Stimulated activated CD4-positive, alpha-beta T cell treated with anti-CD3 and anti-CD28 coated beads, Interleukin-4, amount 100 ng/mL, for 24 hours (primary cell): ENCODE measurements around the gene TNFRSF4.

ENCODE experiments used
- DNase-seq: peaks from one replicate; pipeline ENCODE4 v3.0.0-alpha.2; 2020

Gene TNFRSF4

DNA sequence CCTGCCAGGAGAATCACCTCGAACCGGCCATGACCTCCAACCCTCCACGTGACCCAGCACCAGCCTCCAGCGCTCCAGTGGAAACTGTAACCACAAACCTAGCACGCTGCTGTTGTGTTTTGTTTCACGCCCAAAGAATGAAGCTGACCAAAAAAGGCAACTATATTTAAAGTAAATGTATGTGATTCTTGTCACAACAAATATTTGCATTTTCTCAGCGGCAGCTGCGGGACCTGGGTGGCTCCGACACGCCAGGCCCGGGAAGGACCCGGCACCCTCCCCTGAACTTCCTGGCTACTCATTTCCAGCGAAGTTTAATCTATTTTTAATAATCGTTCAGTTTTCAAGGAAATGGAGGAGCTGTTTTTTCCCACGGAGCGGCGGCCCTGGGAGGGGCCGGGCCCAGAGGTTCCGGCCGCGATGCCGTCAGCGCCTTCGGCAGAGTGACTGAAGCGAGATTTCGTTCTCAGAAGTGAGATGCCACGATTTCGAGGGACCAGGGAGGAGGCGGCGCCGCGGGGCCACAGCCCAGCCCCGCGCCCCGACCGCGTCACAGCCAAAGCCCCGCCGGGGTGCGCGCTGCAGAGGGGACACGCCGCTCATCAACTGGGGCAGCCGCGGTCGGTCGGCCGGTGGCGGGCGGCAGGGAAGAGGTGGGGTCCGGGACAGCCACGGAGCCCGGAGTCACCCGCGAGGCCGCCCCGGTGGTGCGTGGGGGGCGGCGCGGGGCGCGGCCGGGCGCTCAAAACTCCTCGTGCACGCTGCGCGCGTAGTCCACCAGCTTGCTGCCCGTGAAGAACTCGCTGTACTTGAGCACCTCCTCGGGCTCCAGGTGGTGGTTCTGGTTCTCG, 3.0 kb upstream of the TNFRSF4 start:
- DNase-seq = peak; percentile 67

DNA sequence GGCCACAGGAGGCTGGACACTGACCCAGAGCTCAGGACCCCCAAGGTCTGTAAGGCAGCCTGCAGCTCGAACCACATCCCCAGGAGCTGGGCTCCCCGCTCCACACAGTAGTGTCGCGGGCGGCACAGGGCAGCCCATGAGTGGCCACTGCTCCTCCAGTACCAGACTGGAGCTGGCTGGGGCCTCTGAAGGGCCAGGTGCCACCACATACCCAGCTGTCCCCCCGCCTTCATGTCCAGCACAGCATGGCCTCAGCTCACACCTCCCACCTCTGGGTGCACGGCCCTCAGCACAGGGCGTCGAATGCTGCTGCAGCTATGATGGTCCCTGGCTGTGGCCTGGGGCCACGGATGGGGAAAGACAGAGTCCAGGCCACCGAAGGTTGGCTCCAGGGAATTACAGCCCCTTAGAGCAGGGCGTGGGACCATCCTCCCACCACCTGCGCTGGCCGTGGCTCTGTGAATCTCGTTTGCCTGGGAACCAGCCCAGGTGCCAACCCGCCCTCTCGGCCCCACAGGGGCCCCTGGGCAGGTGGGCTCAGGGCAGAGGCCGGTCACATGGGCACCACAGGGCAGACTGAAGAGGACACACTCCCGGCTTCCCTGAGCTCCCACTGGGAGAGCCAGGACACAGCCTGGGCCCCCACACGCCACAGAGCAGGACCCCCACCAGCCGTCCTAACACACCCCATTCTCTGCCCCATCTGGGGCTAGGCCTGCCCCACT, 2.1 kb upstream of the TNFRSF4 start:
- DNase-seq = no peak

DNA sequence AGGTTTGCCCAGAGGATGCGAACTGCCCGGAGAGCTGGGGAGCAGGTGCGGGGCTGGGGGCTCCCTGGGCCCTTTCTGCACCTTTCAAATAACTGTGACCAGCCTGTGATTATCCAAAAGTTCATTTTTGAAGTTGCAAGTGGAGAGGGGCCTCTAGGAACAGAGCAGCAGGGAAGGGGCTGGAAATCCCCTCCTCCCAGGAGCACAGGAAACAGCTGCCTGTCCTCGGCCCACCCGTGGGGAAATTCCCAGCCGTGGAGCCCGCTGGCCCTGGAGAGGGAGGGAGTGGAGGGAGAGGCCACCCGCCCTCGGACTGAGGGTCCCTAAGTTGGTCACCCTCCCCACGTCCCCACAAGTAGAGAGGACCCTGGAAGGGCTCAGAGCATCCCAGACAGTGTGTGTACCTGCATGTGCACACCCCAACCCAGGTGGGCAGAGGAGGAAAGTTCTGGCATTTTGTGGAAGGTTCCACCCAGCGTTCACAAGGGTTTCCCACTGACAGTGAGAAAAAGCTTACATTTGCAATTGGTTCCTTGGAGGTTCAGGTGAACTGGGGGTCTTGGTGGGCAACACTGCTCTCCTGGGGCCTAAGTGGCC, 1.2 kb upstream of the TNFRSF4 start:
- peak; percentile 42 for DNase-seq

DNA sequence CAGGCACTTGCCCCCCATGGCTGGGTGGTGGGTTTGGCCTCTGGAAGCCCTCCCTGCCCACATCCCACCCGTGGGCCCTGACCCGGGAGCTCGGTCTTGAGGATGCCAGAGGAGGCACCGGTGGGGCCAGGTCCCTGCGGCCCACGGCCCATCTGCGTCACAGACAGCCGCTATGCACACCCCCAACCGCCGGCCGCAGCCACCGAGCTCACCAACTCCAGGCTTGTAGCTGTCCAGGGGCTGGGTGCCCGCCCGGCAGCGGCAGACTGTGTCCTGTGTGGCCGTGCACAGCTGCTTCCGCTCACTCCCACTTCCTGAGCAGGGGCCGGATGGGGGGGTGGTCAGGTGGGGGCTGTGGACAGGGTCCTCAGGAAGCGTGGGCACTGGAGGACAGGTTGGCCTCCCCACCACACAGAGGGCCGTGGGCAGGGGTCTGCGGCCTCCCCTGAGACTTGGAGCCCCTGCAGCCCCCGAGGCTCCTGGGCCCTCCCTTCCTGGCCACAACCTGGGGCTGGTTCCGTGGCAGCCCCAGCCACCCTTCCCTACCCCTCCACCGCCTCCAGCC, 1.1 kb downstream of the TNFRSF4 start:
- DNase-seq = peak; percentile 51

DNA sequence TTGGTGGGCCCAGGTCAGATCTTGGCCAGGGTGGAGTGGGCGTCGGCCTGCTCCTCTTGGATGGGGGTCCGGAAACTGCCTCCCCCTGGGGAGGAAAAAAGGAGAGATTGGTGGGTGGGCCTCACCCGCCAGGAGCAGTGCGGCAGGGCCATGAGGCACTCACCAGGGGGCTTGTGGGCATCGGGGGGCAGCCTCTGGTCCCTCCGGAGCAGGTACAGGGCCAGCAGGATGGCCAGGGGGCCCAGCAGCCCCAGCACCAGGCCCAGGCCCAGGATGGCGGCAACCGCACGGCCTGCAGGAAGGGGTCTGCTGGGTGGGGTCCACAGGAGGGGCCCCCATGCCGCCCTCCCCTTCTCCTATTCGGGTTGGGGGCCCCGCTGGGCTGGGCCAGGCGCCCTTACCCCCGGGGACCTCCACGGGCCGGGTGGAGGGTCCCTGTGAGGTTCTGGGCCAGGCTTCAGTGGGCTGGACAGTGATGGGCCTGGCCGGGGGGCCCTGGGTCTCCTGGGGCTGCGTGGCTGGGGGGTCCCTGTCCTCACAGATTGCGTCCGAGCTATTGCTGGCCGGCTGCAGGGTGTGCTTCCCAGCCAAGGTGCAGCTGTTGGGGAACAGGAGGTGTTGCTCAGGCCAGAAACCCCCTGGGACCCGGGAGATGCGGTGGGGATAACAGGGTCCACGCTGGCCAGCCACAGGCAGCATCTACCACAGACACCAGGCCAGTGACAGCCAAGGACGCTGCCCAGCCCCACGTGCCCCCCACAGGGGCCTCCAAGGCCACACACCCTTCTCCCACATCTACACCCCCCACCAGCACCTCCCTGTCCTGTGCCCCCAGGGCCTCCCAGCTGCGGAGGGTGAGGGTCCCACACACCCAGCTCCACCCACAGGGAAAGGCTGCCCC, 2.2 kb downstream of the TNFRSF4 start:
- no peak for DNase-seq

DNA sequence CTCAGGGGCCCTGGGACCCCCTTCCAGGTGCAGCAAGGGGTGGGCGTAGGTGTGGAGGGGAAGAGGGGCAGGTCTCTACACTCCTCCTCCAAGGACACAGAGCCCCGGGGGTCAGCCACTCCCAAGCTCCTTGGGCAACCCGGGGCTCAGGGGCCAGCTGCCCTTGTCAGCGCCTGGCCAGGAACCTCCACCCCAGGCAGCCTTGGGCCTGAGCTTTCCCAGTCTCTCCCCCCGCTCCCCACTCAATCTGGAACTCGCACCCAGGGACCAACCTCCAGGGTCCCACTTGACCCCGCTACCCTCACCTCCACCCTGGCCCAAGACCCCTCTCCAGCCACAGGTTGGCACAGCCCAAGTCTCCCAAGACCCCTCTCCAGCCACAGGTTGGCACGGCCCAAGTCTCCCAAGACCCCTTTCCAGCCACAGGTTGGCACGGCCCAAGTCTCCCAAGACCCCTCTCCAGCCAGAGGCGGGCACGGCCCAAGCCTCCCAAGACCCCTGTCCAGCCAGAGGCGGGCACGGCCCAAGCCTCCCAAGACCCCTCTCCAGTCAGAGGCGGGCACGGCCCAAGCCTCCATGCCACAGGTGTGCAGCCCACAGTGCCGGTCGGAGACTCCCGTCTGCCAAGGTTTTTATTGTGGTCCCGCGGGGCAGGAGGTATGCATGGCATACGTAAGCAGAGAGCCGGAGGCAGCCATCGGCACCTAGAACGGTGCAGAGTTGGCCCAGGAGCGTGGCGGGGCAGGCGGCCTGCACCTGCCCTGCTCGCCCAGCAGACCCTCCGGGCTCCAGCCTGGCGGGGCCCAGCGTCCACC, 3.0 kb downstream of the TNFRSF4 start:
- peak; percentile 3 for DNase-seq

DNA sequence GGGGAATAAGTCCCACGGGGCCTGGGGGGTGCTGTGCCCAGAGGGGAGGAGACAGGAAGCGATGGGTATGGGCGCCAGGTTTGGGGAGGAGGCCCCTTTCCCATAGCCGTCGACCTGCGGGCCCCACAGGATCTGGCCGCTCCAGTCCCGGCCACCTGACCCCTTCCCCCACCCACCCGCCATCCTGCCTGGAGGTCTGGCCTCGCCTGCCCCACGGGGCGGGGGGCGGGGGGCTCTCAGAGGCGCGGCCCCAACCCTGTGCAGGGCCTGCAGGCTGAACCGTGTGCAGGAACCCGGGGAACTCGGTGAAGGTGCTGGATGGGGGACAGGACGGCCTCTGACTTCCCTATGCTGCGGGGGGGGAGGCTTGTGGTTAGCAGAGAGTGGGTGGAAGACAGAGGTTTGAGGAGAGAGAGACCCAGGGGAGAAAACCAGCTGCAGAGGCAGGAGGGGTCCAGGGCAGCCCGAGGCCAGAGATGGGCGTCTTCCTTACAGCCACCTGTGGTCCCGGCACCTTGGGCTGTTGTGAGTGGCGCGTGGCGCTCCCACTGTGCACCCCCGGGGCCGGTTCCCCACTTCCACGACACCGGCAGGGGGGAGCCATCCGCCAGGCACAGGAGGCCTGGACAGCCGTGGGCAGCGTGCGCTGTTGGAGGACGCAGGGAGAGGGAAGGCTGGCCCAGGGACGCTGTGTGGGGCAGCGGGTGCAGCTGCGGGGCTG, 5.1 kb downstream of the TNFRSF4 start:
- peak; percentile 57 for DNase-seq

DNA sequence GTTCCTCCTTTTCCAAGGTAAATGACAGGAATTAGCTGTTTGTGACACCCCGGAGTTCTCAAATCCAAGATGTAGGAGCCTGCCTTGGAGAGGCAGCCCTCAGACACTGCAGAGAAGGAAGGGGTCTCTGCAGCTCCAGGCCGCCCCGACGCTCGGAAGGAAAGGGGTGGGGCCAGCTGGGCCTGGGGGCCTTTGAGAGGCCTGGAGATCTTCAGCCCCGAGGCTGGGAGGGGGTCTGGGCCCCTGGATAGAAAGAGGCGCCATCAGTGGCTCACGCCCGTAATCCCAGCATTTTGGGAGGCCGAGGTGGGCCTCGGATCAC, 6.4 kb downstream of the TNFRSF4 start:
- DNase-seq = no peak

DNA sequence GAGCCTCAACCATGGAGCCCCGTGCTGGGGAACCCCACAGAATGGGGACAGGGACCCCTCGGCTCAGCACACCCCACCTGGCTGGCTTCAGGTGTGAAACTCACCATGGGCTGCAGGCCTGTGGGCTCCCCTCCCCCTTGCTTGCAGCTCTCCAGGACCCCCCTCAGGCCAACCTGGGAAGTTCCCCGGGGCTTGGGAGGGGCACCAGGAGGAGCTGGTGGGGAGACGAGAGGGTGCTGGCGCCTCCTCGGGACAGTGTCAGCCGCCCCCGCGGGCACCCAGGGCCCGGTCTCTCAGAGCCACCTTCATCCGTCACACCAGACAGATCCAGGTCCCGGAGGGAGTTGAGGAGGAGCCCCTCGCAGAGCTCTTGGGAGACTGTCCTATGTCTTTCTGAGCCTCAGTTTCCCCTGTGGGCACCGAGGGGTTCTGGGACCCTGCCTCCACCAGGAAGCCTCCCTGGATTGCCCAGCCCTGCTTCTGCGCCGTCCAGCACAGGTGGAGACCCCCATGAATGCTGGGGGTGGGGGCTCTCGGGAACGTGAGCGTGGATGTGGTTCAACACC, 6.9 kb downstream of the TNFRSF4 start:
- DNase-seq = peak; percentile 4

DNA sequence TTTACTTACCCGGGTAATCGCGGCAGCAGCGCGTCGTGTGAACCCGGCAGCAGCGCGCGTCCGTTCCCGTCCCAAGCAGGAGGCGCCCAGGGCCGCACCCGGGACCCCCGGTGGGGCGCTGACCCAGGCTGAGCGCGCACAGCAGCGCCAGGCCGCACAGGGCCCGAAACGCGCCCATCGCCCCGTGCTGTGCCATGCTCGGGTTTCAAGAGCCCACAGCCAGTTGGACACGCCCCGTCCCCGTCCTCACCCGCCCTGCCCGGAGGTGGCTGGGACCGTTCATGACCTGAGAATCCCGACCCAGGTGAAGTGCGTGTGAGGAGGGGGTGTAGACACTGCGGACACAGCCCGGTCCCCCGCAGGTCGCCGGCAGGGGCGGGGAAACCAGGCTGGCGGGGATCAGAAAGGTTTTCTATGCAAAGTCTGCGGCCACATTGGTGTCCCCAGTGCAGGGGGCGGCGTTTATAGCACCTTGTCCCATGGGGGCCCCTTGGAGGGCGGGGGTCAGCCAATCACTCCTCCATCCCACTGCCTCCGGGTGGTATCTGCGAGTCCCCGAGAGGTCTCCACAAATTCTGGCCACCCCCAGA, 7.5 kb downstream of the TNFRSF4 start, which contains the start of gene TNFRSF18:
Gene TNFRSF18 (minus strand): TSS at position 217 of the 590 bp plus-strand sequence. CDS start 21 bp downstream, at position 196.
- peak; percentile 53 for DNase-seq

DNA sequence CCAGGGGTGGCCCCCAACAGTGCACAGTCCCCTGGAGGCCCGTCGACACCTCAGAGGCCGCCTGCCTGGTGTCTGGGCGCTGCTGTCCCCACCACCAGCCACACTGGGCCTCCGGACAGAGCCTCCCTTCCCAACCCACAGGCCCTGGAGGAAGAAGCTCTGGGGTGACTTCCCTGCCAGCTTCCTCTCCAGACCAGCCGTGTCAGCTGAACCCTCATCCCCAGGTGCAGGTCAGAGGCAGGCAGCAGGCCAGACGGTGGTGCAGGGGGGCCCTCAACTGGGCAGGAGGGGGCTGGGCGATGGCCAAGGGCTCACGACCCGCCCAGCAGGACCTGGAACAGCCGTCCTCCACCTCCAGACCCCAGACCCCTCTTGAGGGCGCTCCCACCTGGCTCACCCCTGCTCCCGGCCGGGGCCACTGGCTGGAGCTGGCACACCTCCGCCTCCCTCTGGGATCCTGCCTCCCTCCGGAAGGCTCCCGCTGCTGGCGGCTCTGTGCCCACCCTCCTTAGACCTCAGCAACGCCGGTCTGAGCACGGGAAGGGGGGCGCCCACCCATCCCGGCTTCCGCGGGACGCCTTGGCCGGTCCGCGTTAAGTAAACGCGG, 8.1 kb downstream of the TNFRSF4 start:
- no peak for DNase-seq

DNA sequence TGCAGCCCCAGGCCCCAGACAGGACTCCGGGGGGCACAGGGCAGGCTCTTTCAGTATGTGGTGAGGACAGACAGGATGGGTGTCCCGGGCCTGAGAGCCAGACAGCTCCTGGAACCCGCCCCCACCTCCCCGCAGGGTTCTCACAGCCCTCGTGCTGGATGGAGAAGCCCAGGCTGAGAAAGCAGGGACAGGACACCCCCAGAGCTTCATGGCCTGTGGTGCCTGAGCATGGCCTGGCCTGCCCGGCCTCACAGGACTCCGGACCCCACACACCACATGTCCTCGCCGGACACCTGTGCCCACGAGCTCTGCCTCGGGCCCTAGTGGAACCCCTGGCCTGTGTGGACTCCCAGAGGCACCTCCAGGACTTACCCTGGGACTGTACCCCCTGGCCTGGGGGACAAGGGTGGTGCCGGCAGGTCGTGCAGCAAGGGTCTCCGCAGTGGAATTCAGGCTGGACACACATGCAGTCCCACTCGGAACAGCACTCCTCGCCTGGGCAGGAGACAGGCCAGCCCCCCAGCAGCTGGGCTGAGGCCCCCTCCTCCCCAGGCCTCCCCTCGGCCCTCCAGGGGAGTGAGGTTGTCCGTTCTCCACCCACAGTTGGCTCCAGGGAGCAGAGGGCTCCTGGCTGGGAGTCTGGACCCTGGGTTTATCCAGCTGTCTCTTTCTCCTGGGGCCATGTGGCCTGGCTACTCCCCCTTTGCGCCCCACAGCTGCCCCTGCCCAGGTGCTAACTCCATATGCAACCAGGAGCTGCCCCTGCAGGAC, 8.8 kb downstream of the TNFRSF4 start:
- no peak for DNase-seq

DNA sequence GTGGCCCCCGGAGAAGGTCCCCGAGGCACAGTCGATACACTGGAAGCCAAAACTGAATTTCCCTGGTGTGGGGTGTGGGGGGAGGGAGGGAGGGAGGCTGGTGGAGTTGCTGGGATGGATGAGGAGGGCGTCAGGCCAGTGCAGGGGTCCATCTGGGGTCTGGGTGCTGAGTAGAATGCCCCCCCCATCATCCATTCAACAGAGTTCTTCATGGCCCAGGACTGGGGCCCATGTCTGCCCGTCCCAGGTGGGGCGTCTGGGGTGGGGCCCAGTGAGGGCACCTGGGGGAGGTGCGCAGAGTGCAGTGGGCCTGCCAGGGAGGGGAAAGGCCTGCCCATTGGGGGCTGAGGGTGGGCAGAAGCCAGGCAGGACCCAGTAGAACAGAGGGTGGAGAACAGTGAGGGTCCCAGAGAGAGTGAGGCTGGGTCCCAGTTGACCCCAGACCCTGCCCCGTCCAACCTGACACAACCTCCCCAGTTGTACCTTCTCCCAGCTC, 9.5 kb downstream of the TNFRSF4 start:
- DNase-seq = no peak

DNA sequence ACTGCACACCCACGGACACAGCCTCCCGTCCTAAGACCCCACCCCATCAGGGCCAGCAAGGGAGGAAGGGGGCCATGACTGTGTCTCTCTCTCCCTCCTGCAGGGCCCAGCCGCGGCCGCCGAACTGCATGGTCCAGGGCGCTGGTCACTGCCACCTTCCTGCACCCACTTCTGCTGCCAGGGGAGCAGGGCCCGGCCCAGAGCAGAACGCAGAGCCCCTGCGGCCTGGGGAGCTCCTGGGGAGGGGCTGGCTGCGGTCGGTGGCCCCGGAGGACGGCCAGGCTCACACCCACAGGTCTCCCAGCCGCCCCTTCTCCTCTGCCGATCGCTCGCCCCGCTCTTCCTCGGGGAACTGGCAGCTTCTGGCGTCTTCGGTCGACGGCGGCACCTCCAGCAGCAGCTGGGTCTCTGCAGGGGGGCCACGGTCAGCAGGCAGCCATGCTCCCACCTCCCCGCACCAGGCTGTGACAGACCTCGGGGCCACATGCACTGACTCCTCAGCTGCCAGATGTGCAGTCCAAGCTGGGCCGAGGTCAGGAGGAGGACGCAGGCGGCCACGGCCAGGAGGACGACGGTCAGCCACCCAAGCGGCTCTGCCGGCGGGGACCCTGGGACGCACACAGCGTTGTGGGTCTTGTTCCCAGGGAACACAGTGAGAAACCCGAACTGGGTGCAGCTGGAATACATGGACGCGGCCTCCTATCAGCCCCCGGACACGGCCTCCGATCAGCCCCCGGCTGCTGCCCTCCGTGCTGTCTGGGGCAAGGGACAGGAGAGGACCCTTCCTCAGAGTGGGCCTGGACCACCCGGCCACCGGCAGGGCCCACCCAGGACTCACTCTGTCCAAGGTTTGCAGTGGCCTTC, 10.2 kb downstream of the TNFRSF4 start:
- DNase-seq = no peak

DNA sequence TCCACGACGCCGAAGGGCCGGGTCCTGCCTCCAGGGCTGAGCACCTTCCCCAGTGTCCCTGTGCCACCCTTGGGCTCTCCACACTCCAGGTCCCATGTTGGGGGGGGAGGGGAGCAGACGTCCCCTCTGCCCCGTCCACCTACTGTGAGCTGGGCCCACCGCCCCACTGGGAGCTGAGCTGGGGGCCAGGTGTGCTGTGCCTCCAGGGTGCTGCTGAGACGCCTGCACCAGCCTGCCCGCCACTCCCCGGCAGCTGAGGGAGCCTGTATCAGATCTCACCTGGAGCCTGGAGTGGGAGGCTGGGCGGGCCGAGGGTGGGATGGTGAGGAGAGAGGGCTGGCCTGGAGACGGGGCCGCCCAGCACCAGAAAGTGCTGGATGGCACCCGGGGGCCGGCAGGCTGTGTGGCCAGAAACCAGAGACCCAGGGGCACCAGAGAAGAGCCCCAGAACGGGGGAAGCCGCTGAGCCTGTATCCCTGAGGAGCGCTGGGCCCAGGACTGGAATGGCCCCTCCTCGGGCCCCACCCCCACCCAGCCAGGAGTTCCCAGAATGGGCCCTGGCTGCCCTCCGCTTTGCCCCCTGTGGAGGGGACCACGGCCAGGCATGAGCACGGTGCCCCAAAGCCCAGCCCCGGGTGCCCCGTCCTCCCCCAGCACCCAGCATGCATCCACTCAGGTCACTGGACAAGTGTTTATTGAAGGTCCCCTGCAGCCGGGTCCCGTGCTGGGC, 11.0 kb downstream of the TNFRSF4 start:
- DNase-seq = no peak

DNA sequence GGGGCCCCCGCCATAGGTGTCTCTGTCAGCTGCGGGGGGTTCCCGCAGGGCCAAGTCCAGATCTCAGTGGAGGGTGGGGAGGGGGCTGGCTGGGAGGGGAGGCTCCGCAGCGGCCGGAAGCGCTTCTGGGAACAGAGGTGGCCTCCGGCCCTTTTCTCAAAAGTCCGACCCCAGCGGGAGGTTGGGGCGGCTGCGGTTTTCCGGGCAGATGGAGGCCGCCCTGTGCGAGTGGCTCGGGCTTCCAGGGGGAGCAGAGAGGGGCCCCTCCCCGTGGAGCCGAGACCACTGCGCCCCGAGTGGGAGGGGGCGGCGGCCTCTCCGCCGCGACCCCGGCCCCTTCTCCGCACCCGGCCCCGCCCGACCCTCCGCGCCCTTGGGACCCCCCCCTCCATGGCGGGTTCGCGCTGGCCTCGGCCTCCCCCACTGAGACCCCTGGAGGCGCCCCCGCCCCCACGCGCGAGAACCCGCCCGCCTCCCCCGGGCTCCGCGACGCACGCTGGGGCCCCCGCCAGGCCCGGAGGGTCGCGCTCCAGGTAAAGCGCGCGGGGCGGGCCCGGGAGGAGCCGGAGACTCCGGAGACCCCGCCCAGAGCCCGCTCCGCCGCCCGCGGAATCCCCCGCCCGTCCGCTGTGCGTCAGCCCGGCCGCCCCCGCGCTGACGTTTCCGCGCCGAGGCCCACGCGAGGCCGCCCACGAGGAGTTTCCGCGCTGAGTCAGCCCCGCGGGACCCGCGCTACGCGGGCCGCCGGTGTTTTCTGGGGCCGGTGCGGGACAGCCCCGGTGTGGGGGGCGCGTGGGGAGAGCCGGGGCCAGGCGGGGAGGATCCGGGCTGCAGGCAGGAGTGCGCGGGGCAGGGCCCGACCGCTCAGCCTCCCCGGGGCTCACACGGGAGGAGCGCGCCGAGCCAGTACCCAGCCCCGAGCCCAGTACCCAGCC, 12.8 kb downstream of the TNFRSF4 start:
- DNase-seq = peak; percentile 91
